ENCODE results near the gene SHH. TPM values are rescaled to one million over a fixed set of nuclear protein-coding genes. Genes with fewer than 3 reads are reported as not detected.

SHH gene
- total RNA-seq, 1 donor from 2014 or later = 0.11 TPM

DNA sequence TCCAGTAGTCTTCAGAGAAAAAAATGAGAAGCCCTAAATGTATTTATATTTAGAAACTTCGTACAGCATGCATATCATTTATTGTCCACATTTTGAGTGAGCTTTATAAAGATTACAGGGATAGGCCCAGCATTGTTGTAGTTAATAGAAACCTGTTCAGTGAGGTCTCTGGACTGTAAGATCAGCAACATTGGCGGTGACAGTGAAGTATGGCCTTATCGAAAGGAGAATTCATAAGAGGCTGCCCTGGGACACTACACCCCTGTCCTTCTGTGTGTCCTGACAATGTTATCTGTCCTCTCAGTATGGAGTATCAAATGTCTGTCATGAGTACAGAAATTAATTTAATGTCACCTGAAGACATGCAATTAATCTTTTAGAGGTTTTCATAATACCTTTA, 57.2 kb downstream of the SHH start:
- H3K36me3 Mint-ChIP-seq (ENCODE audit: unreplicated experiment) = peaks cover 17% of the 10 kb centered on the region
- H3K4me3 Mint-ChIP-seq (ENCODE audit: unreplicated experiment) = no peak overlapping the region
- no peak overlapping the region for H3K27ac Mint-ChIP-seq (ENCODE audit: unreplicated experiment)
- no peak for TF ChIP-seq CTCF (IDR thresholded peaks at IDR 0.05)
- H3K4me1 Mint-ChIP-seq (ENCODE audit: unreplicated experiment) = peaks cover 16% of the 10 kb centered on the region
- DNase-seq (ENCODE audit: extremely low spot score, unreplicated experiment) = no peak
- no peaks in the 10 kb centered on the region for H3K27me3 Mint-ChIP-seq (ENCODE audit: unreplicated experiment)
- H3K9me3 Mint-ChIP-seq (ENCODE audit: unreplicated experiment) = no peaks in the 10 kb centered on the region

DNA sequence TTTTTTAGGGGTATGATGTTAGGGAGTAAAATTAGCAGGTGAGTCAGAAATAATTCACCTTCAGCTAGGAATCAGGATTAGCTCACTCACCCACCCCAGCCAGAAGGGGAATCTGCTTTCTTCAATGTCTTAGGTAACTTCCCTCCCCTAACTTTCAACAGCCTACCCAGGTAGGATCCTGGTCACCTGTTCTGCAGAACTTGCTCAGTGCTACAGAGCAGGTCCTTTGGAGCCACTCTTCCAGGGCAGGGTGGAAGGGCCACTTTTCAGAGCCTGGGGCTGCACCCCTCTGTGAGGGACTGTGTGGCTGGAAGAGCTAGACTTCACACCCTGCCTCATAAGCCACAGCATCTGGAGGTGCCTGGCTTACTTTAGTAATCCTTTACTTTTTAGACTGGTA, 58.1 kb downstream of the SHH start:
- Mint-ChIP-seq H3K36me3 (ENCODE audit: unreplicated experiment) (peaks cover 12% of the 10 kb centered on the region), H3K27ac (ENCODE audit: unreplicated experiment) (no peak overlapping the region), H3K9me3 (ENCODE audit: unreplicated experiment) (no peaks in the 10 kb centered on the region), H3K4me3 (ENCODE audit: unreplicated experiment) (no peak overlapping the region), H3K27me3 (ENCODE audit: unreplicated experiment) (no peaks in the 10 kb centered on the region), H3K4me1 (ENCODE audit: unreplicated experiment) (peaks cover 22% of the 10 kb centered on the region)
- TF ChIP-seq CTCF (IDR thresholded peaks at IDR 0.05) = no peak
- no peak for DNase-seq (ENCODE audit: extremely low spot score, unreplicated experiment)

DNA sequence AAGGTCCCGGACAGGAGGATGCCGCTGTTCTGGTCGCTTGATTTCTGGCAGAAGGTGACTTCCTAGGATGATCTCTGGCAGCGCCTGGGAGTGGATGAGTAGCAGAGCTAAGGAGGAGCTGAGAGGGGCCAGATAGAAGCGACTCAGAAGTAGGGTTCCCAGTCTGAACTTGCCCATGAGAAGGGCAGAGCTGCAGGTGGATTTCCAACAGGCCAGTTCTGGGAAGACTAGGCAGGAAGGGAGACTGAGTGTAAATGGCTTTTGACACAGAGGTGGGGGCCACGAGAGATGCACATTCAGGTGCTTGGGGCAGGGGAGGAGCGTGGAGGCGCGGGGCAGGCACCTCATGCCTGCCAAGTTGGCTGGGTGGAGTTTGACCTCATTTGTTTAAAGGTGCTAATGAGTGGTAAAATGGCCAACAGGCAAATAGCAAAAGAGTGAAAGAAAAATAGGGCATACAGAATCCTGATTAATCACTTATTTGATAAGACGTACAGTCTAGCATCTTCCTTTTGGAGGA, 58.8 kb downstream of the SHH start:
- no peak for TF ChIP-seq CTCF (IDR thresholded peaks at IDR 0.05)
- Mint-ChIP-seq H3K9me3 (ENCODE audit: unreplicated experiment) (no peaks in the 10 kb centered on the region), H3K4me3 (ENCODE audit: unreplicated experiment) (no peak overlapping the region), H3K4me1 (ENCODE audit: unreplicated experiment) (peaks cover 21% of the 10 kb centered on the region), H3K36me3 (ENCODE audit: unreplicated experiment) (peaks cover 12% of the 10 kb centered on the region), H3K27me3 (ENCODE audit: unreplicated experiment) (no peaks in the 10 kb centered on the region), H3K27ac (ENCODE audit: unreplicated experiment) (no peak overlapping the region)
- no peak for DNase-seq (ENCODE audit: extremely low spot score, unreplicated experiment)

DNA sequence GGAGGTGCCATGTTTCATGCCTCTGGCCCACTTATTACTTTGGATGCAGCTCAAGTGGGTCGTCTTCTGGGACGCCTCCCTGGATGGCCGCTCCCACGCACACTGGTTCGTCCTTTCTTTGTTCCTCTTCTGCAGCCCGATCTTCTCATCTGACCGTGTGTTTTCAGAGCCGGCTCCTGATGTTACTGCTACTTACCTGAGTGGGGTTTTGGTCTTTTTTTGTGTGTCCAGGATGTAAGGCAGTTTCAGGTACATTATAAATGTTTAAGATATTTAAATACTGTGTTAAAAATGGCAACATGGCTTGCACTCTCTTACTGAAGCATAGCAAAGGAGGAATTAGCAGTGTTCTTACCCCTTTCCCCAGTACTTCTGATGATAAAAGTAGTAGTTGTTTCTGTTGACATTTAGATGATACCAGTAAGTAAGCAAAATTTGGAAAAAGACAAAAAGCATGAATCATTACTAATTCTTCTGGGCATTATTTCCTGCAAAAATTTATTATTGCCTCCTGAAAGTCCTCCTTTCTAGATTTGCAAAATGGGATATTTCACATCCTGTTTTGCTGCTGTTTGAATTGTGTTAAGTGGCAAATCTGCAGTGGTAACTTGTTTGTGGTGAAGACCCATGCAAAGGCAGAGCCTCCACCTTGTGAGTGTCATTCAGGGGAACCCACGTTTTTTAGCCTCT, 59.4 kb downstream of the SHH start:
- H3K4me1 Mint-ChIP-seq (ENCODE audit: unreplicated experiment) = peaks cover 15% of the 10 kb centered on the region
- H3K4me3 Mint-ChIP-seq (ENCODE audit: unreplicated experiment) = no peak overlapping the region
- peak overlapping the region; percentile 23 for H3K27ac Mint-ChIP-seq (ENCODE audit: unreplicated experiment)
- H3K9me3 Mint-ChIP-seq (ENCODE audit: unreplicated experiment) = no peaks in the 10 kb centered on the region
- TF ChIP-seq CTCF (IDR thresholded peaks at IDR 0.05) = no peak
- H3K36me3 Mint-ChIP-seq (ENCODE audit: unreplicated experiment) = peaks cover 12% of the 10 kb centered on the region
- DNase-seq (ENCODE audit: extremely low spot score, unreplicated experiment) = no peak
- H3K27me3 Mint-ChIP-seq (ENCODE audit: unreplicated experiment) = no peaks in the 10 kb centered on the region

- H3K9me3 Mint-ChIP-seq (ENCODE audit: unreplicated experiment) = no peaks in the 10 kb centered on the region
- no peaks in the 10 kb centered on the region for H3K27me3 Mint-ChIP-seq (ENCODE audit: unreplicated experiment)
- no peak for DNase-seq (ENCODE audit: extremely low spot score, unreplicated experiment)
- TF ChIP-seq CTCF (IDR thresholded peaks at IDR 0.05) = no peak
- H3K36me3 Mint-ChIP-seq (ENCODE audit: unreplicated experiment) = peaks cover 13% of the 10 kb centered on the region
- H3K27ac Mint-ChIP-seq (ENCODE audit: unreplicated experiment) = no peak overlapping the region
- H3K4me3 Mint-ChIP-seq (ENCODE audit: unreplicated experiment) = no peak overlapping the region
- peaks cover 15% of the 10 kb centered on the region for H3K4me1 Mint-ChIP-seq (ENCODE audit: unreplicated experiment)
Observed at GRCh38 chr7:155751409-155751808, 60.9 kb downstream of the SHH start.
